Mammary epithelial cell (primary cell): Measurements from ENCODE around the gene ABCB11.

Experiments
- CTCF ChIP-seq, 2 donors: IDR thresholded peaks in 1 of 2; conservative IDR thresholded peaks in 1 of 2; 2 replicates each; pipeline ENCODE4 v1.5.1; 2011 to 2012; ENCODE audit warnings: inconsistent platforms in 2 of 2, low read length in 2 of 2, mild to moderate bottlenecking in 2 of 2, control low read depth in 1 of 2, low read depth in 1 of 2; ENCODE audit not compliant: insufficient read depth in 1 of 2; ENCODE audit errors: extremely low read depth in 1 of 2
- EZH2 ChIP-seq: IDR thresholded peaks from 2 replicates; pipeline ENCODE4 v1.6.1; 2012; ENCODE audit warnings: low read length, inconsistent platforms, borderline replicate concordance

DNA sequence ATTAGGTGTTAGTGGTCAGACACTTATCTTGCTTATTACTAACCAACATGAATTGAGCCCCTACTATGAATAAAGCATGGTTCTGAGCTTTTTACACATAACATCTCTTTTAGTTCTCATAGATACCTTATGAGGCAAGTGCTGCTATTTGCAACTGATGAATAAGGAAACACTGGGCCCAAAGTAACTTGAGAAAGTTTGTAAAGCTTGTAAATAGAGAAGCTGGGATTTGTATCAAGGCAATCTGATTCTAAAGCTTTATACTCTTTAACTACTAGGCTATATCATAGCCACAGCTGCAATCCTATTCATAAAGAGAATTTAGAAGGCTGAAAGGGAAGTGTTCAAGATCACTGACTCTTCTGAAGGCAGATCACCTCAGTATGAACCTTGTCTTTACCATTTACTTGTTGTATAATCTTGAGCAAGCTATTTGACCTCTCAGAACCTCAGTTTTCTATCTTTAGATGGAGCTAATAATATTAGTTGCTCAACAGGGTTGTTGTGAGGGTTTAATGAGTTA, 60.4 kb downstream of the ABCB11 start:
- TF ChIP-seq CTCF (conservative IDR thresholded peaks at IDR 0.05 in 1 of 2, IDR thresholded peaks at IDR 0.05 in 1 of 2; ENCODE audit: extremely low read depth in 1 of 2, insufficient read depth in 1 of 2, low read depth in 1 of 2, low read length in 2 of 2): no peak
- no peak for TF ChIP-seq EZH2
